ENCODE measurements around the gene AP5Z1. TPM values are rescaled to one million over a fixed set of nuclear protein-coding genes. Genes with fewer than 3 reads are reported as not detected.

AP5Z1 gene
- polyA plus RNA-seq, 1 donor, result 20.0 TPM

DNA sequence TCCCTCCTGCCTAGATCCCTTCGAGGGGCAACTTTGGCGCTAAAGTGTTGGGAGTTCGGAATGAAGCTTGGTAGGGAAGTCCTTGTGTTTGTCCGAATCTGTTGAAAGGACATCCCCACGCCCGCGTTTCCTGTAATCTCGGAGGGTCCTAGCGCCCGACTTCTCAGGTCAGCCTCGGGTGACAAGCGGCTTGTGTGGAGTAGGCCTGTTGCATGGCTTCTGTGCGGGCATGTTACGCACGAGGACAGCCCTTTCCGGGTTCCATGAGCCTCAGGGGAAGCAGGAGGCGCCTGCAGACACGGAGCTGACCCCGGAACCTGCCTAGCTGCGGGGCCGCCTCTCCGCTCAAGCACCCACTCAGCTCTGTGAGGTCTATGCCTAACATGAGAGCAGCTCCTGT, 28.4 kb upstream of the AP5Z1 start:
- no peak for DNase-seq

DNA sequence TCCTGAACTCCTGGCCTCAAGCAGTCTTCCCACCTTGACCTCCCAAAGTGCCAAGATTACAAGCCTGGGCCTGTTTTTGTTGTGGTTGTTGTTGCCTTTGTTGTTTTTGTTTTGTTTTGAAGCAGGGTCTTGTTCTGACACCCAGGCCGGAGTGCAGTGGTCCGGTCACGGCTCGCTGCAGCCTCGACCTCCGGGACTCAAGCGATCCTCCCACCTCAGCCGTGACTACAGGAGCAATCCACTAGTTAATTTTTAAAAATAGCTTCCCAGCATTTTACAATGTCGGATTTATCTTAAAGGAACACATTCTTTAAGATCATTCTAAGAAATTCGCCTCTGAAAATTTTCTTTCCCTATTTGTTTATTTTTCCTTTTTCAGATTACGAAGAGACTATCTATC, 27.7 kb upstream of the AP5Z1 start:
- no peak for DNase-seq

DNA sequence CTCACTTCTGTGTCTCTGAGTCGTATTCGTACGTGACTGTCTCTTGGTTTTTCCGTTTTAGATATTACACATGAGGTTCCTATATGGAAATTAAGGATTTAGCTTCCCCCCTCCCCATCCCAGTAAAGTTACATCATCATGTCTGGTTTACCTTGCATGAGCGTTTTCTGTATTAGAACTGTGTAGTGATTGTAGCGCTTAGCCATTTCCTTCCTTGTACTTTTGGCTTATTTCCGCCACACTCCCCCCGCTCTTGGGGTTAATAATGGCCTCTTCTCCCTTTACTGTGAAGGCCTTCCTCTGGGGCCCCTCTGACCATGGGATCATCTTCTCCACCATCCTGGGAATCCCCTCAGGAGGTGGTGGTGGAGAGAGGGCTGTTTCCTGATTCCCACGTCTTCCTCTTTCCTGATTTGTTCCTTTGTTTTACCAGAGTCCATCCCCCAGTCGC, 27.2 kb upstream of the AP5Z1 start:
- no peak for DNase-seq

DNA sequence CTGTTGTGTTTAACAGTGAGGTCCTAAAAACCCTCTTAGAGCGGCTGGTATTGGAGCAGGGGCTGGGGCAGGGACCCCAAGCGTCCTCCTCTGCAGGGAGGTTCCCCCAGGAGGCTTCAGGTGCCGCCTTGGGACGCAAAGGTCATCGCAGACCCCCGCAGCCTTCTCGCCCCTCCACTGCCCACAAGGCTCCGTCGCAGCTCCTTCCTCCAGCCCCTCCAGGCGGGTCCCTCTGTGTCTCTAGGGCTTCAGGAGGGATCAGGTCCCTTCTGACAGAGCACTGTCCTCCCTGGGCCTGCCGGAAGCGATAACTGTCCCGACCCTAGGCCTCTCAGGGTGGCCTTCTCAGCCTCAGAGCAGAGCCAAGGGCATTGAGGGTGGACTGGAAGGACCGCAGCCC, 26.1 kb upstream of the AP5Z1 start:
- no peak for DNase-seq

DNA sequence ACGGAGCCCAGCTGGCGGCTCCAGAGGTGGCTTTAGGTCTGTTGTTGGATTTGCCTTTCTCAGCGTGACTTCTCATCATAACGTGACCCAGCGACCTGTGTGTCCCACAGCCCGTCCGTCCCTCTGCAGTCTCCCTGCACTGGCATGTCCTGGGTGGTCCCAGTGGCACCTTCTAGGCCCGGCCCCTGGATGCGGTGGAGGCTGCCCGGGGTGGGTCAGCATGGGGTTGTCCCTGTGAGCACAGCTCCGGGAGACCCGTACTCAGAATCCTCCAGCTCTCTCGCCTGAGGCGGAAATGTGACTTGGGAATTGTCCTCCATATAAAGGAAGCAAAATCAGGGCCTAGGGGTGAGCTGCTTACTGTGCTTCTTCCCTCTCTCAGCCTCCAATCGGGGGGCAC, 25.6 kb upstream of the AP5Z1 start:
- DNase-seq, result no peak

DNA sequence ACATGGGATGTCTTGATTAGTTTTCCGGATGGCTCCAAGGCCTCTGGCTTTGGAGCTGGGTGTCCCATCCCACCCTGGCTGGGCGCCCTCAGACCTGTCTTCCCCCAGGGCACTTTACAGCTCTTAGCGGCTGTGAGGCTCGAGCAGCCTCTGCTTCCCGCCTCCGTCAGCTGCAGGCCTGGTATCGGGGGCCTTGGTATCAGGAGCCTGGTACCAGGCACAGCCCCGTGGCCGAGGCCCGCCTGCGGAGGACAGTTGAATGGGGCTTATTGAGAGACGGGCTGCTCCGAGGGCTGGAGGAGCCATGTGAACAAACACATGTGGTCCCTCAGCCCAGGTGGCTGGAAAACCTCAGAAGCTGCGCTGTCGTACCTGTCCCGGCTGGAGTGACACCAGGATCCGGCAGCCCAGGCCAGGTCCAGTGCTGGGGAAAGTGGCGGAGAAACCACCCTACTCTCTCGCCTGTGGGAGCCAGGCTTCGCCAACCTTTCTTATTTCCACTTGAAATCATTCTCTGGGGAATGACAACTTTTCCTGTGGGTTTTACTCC, 23.9 kb upstream of the AP5Z1 start:
- no peak for DNase-seq

DNA sequence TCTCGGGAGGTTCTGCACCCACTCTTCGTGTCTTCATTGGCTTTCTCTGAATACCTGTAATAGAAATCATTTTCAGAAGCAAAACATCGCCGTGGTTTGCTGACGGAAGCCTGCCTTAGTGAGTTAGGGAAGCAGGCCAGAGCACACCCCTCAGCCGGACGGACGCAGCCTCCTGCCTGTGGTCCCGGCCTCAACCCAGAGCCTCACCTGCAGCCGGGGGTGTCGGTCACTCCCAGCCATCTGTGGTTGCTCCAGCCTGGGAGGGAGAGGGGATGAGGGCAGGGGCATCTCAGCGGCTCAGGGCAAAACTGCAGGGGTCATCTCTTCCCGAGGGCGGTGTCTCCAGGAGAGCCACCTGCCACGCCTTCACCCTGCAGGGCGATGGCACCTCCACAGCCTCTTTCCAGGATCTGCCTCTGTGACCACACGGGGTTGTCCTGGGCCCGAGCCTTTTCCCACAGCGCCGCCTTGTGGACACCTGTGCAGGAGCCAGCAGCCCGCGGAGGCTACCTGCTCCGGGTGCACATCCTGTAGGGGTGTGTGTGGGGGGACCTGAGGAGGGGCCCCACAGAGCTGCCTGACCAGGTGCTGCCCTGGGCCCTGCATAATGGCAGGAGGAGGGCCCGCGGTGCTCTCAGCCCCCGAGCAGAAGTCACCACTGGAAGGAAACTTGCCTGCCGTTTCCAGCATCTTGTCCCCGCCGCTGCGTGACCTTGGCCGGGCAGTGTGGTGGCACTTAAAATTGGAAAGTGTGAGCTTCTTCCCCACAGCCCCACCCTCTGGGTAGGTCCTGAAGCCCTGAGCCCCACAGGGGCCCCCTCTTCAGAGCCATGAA, 21.6 kb upstream of the AP5Z1 start:
- DNase-seq, result peak; percentile 54

DNA sequence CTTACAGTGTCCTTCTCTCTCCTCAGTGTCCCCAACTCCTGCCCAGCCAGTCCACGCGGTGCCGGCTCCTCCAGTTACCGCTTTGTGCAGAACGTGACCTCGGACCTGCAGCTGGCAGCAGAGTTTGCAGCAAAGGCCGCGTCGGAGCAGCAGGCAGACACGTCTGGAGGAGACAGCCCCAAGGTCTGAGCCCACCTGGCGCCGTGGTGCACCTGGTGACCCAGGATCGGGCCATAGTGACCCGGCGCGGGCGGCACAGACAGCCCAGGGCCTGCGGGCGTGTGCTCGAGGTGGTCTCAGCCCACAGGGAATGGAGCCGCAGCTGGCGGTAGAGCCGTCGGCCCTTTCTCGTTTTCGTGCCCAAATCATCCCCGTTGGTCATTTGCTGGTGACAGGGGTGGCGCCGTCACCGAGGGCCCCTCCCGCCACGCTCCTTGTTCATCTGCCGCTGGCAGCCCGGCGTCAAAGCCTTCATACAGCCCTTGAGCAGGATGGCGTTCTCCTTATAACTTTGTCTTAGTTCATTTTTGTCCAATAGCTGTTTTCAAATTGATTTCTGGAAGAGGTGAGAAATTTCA, 20.9 kb upstream of the AP5Z1 start:
- no peak for DNase-seq

DNA sequence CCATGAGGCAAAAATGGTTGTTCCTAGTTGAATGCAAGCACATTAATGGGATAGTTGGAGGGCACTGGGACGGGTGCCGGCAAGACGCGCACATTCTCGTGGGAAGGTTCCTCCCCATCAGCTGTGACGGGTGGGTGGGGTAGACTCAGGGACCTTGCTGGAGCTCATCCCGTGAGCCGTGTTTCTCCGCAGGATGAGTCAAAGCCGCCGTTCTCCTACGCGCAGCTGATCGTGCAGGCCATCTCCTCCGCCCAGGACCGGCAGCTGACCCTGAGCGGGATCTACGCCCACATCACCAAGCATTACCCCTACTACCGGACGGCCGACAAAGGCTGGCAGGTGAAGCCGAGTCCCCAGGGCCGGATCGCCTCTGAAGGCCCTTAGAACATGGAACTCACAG, 20.4 kb upstream of the AP5Z1 start:
- DNase-seq, result no peak

DNA sequence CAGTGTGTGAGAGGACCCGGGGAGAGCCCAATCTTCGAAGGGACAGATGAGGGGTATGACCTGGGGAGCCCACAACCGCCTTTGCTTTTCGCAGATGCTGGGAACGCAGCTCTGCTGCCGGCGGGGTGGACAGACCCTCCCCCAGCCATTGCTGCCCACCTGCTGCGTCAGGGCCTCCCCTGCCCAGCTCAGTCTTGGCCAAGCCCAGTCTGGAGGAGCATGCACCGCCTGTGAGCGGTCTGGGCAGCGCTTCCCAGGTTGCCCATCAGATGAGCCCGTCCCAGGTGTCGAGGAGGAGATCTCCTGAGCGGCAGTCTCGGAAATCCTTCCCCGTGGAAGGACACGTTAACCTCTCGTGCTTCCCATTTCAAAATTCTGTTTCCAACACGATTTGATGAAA, 17.3 kb upstream of the AP5Z1 start:
- no peak for DNase-seq

DNA sequence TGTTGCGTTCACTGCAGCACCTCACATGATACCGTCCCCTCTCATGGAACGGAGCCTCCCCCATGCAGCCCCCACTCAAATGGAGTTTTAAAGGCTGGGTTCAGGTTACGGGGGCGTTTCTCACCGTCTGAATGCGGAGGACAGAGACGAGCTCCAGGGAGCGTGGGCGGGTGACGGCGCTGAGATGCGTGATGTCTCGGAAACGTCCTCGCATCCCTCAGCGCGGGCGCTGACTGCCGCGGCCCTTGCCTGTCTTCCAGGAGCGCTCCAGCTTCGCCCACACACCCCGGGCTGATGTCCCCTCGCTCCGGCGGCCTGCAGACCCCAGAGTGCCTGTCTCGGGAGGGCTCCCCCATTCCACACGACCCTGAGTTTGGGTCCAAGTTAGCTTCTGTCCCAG, 16.6 kb upstream of the AP5Z1 start:
- no peak for DNase-seq

DNA sequence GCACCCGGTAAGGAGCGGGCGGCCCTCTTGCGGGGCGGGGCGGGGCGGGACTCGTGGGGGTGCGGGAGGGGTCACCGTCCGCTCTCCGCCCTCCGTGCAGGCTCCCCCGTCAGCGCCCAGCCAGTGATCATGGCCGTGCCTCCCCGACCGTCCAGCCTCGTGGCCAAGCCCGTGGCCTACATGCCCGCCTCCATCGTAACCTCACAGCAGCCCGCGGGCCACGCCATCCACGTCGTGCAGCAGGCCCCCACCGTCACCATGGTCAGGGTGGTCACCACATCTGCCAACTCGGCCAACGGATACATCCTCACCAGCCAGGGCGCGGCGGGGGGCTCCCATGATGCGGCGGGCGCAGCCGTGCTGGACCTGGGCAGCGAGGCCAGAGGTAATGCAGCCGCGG, 16.2 kb upstream of the AP5Z1 start:
- no peak for DNase-seq

DNA sequence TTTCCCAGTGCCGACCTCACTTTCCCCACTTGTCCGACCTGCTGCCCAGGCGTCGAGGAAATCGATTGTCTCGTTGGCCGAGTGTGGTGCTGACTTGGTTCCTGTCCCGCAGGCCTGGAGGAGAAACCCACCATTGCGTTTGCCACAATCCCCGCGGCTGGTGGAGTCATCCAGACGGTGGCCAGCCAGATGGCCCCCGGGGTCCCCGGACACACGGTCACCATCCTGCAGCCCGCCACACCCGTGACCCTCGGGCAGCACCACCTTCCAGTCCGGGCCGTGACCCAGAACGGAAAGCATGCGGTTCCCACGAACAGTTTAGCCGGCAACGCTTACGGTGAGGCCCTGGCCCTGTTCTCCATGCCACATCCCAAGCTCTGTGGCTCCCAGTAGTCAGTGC, 14.5 kb upstream of the AP5Z1 start:
- no peak for DNase-seq

DNA sequence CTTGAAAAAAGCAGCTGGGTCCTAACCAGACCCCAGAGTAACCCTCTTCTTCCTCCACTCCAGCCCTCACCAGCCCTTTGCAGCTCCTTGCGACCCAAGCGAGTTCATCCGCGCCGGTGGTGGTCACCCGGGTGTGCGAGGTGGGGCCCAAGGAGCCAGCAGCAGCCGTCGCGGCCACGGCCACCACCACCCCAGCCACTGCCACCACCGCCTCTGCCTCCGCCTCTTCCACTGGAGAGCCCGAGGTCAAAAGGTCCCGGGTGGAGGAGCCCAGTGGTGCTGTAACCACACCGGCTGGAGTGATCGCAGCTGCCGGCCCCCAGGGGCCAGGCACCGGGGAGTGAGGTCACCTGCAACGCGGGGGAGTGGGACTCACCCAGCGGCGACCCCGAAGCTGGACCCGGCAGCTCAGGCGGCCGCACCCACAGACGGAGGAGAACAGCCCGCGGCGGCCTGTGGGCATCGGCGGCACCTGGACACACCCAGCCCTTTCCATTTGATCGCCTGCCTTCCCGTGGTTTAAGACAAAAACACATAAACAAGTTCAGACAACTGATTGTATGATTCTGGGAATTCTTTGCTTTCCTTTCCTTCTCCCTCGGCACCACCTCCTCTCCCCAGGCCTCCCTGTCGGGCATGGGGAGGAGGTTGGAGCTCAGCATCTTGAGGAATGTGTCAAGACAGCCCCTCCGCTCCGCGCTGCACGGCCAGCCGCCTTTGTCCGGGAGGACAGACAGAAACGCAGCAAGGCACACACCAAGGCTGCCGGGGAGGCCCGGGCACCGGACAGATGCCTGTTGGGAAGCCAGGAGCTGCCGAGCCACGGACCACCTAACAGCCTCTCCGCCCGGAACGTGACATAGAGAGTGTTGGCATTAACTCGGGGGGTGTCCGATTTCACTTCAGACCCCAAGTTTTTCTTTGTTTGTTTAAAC, 13.0 kb upstream of the AP5Z1 start:
- no peak for DNase-seq

DNA sequence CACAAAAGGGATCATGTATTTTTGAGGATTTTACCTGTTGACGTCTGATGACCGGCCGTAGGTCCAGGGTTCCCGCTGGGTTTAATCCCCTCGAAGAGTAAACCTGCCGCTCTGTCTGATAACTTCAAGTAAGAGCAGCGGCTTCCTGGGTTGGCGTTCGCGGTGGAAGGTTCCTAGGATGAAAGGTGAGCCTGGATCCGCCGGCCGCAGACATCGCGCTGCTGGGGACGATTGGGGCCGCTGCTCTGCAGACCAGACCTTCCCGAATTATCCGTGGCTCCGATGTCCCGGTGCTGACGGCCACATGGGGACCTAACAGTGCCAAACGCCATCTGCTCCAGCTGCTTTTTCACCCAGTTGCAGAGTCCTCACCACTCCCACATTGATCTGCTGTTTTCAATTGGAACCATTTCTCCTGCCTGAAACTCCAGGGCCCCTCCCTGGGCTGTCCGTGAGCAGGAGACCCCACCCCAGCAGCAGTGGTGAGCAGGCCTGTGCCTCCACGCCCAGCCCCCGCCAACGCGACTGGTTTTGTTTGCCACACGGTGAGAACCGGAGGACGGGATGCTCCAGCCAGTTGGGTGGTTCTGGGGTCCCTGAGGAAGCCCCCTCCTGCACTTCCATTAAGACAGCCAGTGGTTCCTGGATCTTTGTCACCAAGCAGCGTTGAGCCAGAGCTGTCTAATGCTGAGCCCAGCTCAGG, 12.2 kb upstream of the AP5Z1 start:
- no peak for DNase-seq

DNA sequence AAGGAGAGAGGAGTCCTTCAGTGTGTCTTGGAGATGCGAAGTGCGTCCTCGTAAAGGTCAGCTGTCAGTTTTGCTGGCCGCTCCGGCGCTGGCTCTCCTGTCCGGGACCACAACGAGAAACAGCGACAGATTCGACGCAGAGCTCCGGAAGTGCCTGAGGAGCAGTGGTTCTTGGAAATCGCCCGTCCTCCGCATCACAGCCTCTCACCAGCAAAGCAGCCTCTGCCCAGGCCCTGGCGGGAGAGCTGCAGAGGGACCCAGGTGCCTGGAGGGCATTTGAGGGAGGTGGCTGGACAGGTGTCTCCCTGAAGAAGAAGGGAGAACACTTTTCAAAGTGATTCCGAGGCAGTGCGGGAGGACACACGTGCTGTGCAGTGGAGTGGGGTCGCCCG, 11.6 kb upstream of the AP5Z1 start:
- no peak for DNase-seq

DNA sequence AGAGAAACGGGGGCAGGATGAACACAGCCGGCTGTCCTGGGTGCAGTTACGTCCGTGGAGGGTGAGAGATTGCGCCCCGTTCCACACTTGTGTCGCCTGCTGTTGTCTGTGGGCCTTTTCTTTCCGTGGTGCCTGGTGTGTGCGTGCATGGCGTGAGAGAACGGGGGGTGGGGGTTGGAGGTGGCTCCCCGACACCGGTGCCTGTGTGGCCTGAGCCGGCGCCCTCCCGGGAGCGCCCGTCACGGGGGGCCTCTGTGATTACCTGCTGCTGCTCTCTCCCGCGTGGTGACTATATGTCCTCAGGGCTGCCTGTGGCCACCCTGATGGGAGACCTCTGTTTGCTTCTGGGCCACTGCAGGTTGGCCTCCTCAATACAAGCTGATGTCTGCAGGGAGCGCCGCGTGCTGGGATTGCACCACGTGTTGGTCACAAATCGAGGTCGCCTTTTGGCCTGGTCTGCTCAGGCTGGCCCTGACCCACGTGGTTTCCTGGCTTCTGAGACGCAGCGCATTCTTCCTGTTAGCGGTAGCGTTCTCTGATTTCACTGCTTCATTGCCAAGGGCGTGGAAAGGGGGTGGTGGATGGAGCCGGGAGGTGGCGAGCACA, 10.9 kb upstream of the AP5Z1 start:
- DNase-seq, result no peak

DNA sequence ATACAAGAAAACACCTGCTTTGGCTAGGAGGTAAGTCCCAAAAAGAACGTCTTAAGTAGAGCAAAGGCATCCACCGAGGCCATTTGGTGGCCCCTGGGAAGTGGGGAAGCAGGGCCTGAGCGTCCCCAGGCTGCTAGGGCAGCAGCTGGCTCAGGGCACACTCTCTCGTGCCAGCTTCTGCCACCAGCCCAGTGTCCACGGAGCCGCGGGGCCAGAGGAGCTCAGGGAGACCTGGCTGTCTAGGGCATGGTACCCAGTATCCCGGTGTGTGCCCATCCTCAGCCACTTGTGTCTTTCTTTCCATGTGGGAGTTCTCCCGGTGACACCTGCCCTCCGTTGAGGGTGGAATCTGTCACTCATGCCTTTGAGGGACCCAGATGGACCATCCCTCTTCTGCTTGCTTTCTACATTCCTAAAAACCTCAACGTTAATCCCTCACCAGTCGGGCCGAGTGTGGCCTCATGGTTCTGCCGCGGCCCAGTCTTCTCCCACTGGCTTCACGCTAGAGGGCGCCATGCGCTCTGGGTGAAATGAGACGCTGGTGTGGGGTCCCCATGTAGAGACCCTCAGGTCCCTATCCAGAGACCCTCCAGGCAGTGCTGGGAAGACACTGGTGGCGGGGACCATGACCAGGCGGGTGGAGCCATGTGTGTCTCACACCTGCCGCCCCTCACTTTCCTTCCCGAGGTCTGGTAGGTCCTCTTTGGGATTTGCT, 9.5 kb upstream of the AP5Z1 start:
- no peak for DNase-seq

DNA sequence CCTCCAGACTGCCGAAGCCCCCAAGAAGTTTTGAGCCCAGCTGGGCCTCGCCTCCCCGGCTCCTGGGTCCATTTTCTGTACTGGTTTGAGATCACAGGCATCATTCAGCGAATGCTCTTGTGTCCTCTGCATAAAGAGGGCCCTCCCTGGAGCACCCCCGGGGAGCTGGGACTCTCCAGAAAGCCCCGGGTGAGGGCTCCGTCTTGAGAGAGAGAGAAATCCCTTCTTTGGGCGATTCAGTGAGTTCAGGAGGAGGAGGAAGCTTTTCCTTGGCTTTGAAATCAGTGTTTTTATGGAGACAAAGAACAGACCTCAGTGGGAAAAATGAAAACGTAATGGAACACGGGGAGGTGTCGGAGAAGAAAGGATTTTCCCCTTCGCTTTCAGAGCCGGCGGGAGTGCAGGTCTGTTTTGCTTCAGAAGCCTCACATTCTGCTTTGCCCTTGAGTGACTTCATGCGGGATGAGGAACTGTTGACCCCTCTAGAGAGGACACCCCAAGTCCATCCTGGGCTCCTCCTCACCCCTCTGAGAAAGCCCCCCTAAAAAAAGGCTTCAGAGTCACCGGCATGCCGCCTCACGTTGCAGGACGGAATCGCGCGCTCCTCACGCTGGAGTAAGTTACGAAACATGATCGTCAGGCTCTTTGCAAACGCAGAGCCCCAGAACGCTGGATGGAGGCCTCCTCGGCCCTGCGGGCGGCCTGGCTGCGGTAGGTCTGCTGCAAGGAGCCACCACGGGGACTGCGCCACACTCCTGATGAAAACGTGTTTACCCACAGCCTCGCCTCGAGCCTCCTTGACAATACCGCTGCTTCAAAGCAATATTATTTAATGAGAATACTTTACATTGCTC, 8.5 kb upstream of the AP5Z1 start:
- DNase-seq, result no peak
